ENCODE measurements around the gene CGRRF1. TPM values are rescaled to one million over a fixed set of nuclear protein-coding genes. Genes with fewer than 3 reads are reported as not detected.

Gene CGRRF1
- total and polyA plus RNA-seq, 9 of the 15 experiments (the other 6 are each of a cell fraction or from before 2014, with no cell fraction given), result 2.8 to 15.8 (median 4.6) TPM

DNA sequence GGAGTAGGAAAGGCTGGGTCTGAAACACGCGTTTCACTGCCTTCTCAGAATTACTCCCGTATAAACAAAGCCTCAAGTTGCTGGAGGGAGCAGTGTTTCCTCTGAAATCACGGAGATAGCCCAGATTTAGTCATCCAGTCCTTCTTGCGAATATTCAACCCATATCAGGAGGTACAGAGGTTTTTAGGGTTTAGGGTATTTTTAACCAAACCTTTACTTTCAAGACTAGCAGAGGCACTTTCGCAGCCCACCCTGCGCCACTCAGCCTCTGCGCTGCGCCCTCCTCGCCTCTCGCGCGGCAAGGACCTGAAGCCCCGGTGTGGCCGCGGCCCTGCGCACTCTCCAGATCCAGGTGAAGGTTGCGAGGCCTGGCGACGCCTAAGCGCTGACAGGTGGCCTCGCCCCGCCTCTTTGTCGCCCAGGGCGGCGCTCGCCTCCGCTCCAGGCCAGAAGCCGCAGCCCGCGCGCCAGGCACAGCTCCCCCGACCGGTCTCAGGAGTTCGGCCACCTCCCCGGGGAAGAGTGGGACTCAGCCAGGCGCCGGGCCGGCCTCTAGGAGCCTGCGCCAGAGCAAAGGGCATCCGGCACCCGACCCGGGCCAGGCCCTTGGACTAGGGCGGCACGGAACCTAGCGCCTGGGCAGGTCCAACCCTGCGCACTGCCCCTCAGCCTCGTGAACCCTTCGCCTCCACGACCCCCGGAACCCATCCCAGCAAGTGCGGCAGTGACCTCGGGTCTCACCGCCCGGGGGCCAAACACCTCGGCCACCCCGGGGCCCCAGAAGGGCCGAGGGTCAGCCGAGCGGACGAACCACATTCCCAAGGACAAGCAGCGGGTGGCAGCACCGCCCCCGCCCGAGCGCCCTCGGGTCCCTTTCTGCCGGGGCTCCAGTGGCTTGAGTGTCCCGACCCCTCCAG is 55.4 kb downstream of the CGRRF1 start (continued):
- TF ChIP-seq, protein P1, sequence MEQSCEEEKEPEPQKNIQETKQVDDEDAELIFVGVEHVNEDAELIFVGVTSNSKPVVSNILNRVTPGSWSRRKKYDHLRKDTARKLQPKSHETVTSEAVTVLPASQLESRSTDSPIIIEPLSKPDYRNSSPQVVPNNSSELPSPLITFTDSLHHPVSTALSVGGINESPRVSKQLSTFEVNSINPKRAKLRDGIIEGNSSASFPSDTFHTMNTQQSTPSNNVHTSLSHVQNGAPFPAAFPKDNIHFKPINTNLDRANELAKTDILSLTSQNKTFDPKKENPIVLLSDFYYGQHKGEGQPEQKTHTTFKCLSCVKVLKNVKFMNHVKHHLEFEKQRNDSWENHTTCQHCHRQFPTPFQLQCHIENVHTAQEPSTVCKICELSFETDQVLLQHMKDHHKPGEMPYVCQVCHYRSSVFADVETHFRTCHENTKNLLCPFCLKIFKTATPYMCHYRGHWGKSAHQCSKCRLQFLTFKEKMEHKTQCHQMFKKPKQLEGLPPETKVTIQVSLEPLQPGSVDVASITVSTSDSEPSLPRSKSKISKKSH (CRISPR knock-in tag; IDR thresholded peaks at IDR 0.05), result no peak
- TF ChIP-seq MEIS2 (IDR thresholded peaks at IDR 0.05; ENCODE audit: partially characterized antibody), result peak; percentile 55
- TF ChIP-seq, protein P2, sequence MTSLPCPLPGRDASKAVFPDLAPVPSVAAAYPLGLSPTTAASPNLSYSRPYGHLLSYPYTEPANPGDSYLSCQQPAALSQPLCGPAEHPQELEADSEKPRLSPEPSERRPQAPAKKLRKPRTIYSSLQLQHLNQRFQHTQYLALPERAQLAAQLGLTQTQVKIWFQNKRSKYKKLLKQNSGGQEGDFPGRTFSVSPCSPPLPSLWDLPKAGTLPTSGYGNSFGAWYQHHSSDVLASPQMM (CRISPR knock-in tag; IDR thresholded peaks at IDR 0.05), result no peak
- no peak for TF ChIP-seq ZNF354B (CRISPR knock-in tag; IDR thresholded peaks at IDR 0.05)
- TF ChIP-seq, protein P3, sequence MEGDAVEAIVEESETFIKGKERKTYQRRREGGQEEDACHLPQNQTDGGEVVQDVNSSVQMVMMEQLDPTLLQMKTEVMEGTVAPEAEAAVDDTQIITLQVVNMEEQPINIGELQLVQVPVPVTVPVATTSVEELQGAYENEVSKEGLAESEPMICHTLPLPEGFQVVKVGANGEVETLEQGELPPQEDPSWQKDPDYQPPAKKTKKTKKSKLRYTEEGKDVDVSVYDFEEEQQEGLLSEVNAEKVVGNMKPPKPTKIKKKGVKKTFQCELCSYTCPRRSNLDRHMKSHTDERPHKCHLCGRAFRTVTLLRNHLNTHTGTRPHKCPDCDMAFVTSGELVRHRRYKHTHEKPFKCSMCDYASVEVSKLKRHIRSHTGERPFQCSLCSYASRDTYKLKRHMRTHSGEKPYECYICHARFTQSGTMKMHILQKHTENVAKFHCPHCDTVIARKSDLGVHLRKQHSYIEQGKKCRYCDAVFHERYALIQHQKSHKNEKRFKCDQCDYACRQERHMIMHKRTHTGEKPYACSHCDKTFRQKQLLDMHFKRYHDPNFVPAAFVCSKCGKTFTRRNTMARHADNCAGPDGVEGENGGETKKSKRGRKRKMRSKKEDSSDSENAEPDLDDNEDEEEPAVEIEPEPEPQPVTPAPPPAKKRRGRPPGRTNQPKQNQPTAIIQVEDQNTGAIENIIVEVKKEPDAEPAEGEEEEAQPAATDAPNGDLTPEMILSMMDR (IDR thresholded peaks at IDR 0.05 in 2 of 3, conservative IDR thresholded peaks at IDR 0.05 in 1 of 3; ENCODE audit: insufficient read depth in 2 of 3, low read depth in 1 of 3, low read length in 3 of 3), result peak; percentile 21 to 53 (median 25); a peak in 4 of 6 replicates
- TF ChIP-seq MAFK (IDR thresholded peaks at IDR 0.05; ENCODE audit: low read length), result no peak
- TF ChIP-seq ILK (tag; IDR thresholded peaks at IDR 0.05; ENCODE audit: borderline replicate concordance, low read depth), result no peak
- no peak for TF ChIP-seq ZBTB33 (CRISPR knock-in tag; IDR thresholded peaks at IDR 0.05)
- no peak for TF ChIP-seq TCF7 (IDR thresholded peaks at IDR 0.05; ENCODE audit: borderline replicate concordance)
- no peak for TF ChIP-seq KLF13 (tag; IDR thresholded peaks at IDR 0.05; ENCODE audit: borderline replicate concordance, low read depth)
- no peak for TF ChIP-seq SREBF2 (CRISPR knock-in tag; IDR thresholded peaks at IDR 0.05)
- TF ChIP-seq GTF2A2 (tag; IDR thresholded peaks at IDR 0.05), result no peak
- no peak for TF ChIP-seq POLR2A (conservative IDR thresholded peaks at IDR 0.05)
- no peak for TF ChIP-seq ZNF57 (CRISPR knock-in tag; IDR thresholded peaks at IDR 0.05)
- TF ChIP-seq, protein P4, sequence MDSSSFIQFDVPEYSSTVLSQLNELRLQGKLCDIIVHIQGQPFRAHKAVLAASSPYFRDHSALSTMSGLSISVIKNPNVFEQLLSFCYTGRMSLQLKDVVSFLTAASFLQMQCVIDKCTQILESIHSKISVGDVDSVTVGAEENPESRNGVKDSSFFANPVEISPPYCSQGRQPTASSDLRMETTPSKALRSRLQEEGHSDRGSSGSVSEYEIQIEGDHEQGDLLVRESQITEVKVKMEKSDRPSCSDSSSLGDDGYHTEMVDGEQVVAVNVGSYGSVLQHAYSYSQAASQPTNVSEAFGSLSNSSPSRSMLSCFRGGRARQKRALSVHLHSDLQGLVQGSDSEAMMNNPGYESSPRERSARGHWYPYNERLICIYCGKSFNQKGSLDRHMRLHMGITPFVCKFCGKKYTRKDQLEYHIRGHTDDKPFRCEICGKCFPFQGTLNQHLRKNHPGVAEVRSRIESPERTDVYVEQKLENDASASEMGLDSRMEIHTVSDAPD (CRISPR knock-in tag; IDR thresholded peaks at IDR 0.05), result no peak
- TF ChIP-seq ZNF75A (CRISPR knock-in tag; IDR thresholded peaks at IDR 0.05), result no peak
- no peak for TF ChIP-seq CCAR2 (IDR thresholded peaks at IDR 0.05; ENCODE audit: low read depth, low read length)
- no peak for TF ChIP-seq MCM5 (IDR thresholded peaks at IDR 0.05; ENCODE audit: low read depth)
- no peak for TF ChIP-seq BRF1 (IDR thresholded peaks at IDR 0.05; ENCODE audit: borderline replicate concordance, extremely low read depth, insufficient read length)
- no peak for TF ChIP-seq JUN (IDR thresholded peaks at IDR 0.05; ENCODE audit: borderline replicate concordance, low read depth, low read length)
- no peak for TF ChIP-seq JUN (CRISPR knock-in tag; IDR thresholded peaks at IDR 0.05; ENCODE audit: borderline replicate concordance)
- TF ChIP-seq MECOM (CRISPR knock-in tag; IDR thresholded peaks at IDR 0.05), result no peak

All from K562 (cell line).